NCI-H2081 (cell line): ENCODE results near the gene KCNT2.
A peak's percentile ranks its signal among the peaks of the same experiment; 100 is the strongest.
"Not testable (repeated sequence)": the region's sequence is repeated elsewhere in the genome, so short reads cannot be mapped to it uniquely, and the experiment has no call there.

Source experiments
- DNase-seq, 2 experiments: peaks; one replicate each; lab custom pipeline; 2025; lab: John Stamatoyannopoulos, UW

Gene KCNT2

GRCh38 chr1:196513821-196514220 lies 94.4 kb downstream of the KCNT2 start:
- DNase-seq: no peak

GRCh38 chr1:196510451-196510850 lies 97.8 kb downstream of the KCNT2 start:
- DNase-seq: no peak

- not testable (repeated sequence) for DNase-seq
These were observed 104.0 kb downstream of the KCNT2 start for GRCh38 chr1:196504224-196504623.

- DNase-seq: no peak
These were observed 105.8 kb downstream of the KCNT2 start for GRCh38 chr1:196502437-196502836.

- DNase-seq: no peak
These were observed 106.3 kb downstream of the KCNT2 start for GRCh38 chr1:196501760-196502428.

- DNase-seq: no peak
These were observed 110.4 kb downstream of the KCNT2 start for GRCh38 chr1:196497817-196498216.

- DNase-seq: no peak
These were observed 113.5 kb downstream of the KCNT2 start for GRCh38 chr1:196494766-196495165.

GRCh38 chr1:196493881-196494280 lies 114.4 kb downstream of the KCNT2 start:
- no peak for DNase-seq

GRCh38 chr1:196488579-196488978 lies 119.7 kb downstream of the KCNT2 start:
- no peak for DNase-seq

GRCh38 chr1:196486346-196486745 lies 121.9 kb downstream of the KCNT2 start:
- no peak for DNase-seq

GRCh38 chr1:196481616-196482015 lies 126.6 kb downstream of the KCNT2 start:
- DNase-seq: no peak

- no peak for DNase-seq
These were observed 131.0 kb downstream of the KCNT2 start for GRCh38 chr1:196477262-196477661.

- DNase-seq: no peak
These were observed 140.9 kb downstream of the KCNT2 start for GRCh38 chr1:196467230-196467925.

- DNase-seq: no peak
These were observed 141.6 kb downstream of the KCNT2 start for GRCh38 chr1:196466654-196467053.

GRCh38 chr1:196466166-196466565 lies 142.1 kb downstream of the KCNT2 start:
- DNase-seq: no peak

- DNase-seq: peak in 1 of 2 experiments; percentile 13
These were observed 143.7 kb downstream of the KCNT2 start for GRCh38 chr1:196464480-196464941.

GRCh38 chr1:196462086-196462485 lies 146.2 kb downstream of the KCNT2 start:
- no peak for DNase-seq

GRCh38 chr1:196461521-196461920 lies 146.7 kb downstream of the KCNT2 start:
- DNase-seq: no peak

- no peak for DNase-seq
These were observed 148.9 kb downstream of the KCNT2 start for GRCh38 chr1:196459383-196459782.

- no peak for DNase-seq
These were observed 153.4 kb downstream of the KCNT2 start for GRCh38 chr1:196454792-196455191.

- no peak for DNase-seq
These were observed 157.1 kb downstream of the KCNT2 start for GRCh38 chr1:196451103-196451502.

- DNase-seq: no peak
These were observed 157.8 kb downstream of the KCNT2 start for GRCh38 chr1:196450143-196451095.
